H1 (cell line): ENCODE data around the gene UVRAG. TPM values are rescaled to one million over a fixed set of nuclear protein-coding genes. Genes with fewer than 3 reads are reported as not detected.

Experiments used
- CTCF ChIA-PET: fragments of 300-600 bp; sonication (Branson Sonifier 250); formaldehyde crosslinking; loops from one replicate; lab custom pipeline; 2021; ENCODE audit not compliant: partially characterized antibody; lab: Charles Lee
- POLR2A ChIA-PET: fragments of 300-600 bp; sonication (Branson Sonifier 250); formaldehyde crosslinking; loops from one replicate; lab custom pipeline; 2021; ENCODE audit warnings: inconsistent platforms; ENCODE audit not compliant: partially characterized antibody; lab: Charles Lee
- DNase-seq, 2 experiments: peaks; one replicate each; pipeline versions ENCODE4 v3.0.0 to v3.0.0-alpha.2; 2010 to 2022; ENCODE audit warnings: low spot score in 2 of 2, low read depth in 1 of 2, mixed read lengths in 1 of 2
- FAIRE-seq: peaks from 2 replicates; lab custom pipeline; 2011; peaks lifted over from hg19 to GRCh38; lab: Jason Lieb, UNC
- H2AFZ ChIP-seq: 2 replicates; pipeline ENCODE4 v1.8.1; 2012; ENCODE audit warnings: low read length, inconsistent platforms
- H2AK5ac ChIP-seq: 2 replicates; pipeline ENCODE4 v1.6.1; 2013; ENCODE audit warnings: low read depth, low read length
- H2BK120ac ChIP-seq: replicated peaks from 2 replicates; pipeline ENCODE3; 2013; ENCODE audit warnings: low read depth, low read length, inconsistent platforms
- H2BK12ac ChIP-seq: 2 replicates; pipeline ENCODE4 v1.6.1; 2013; ENCODE audit warnings: low read depth, low read length
- H2BK15ac ChIP-seq: 2 replicates; pipeline ENCODE4 v1.6.1; 2013; ENCODE audit warnings: low read length
- H2BK20ac ChIP-seq: 2 replicates; pipeline ENCODE4 v1.6.1; 2013; ENCODE audit warnings: low read length
- H2BK5ac ChIP-seq: 2 replicates; pipeline ENCODE4 v1.6.1; 2013; ENCODE audit warnings: low read depth, low read length
- H3K14ac ChIP-seq: 2 replicates; pipeline ENCODE4 v1.6.1; 2013; ENCODE audit warnings: inconsistent platforms; ENCODE audit not compliant: insufficient read length
- H3K18ac ChIP-seq: 2 replicates; pipeline ENCODE4 v1.6.1; 2013; ENCODE audit warnings: low read length; ENCODE audit errors: extremely low read depth
- H3K23ac ChIP-seq: 2 replicates; pipeline ENCODE4 v1.6.1; 2013; ENCODE audit warnings: inconsistent platforms; ENCODE audit not compliant: insufficient read length
- H3K23me2 ChIP-seq: 2 replicates; pipeline ENCODE4 v1.6.1; 2013; ENCODE audit warnings: low read depth, low read length
- H3K27ac ChIP-seq: 2 replicates; pipeline ENCODE4 v1.6.1; 2011; ENCODE audit warnings: low read depth, low read length, inconsistent platforms
- H3K27me3 ChIP-seq, 4 experiments: replicated peaks in 1 of 4; 1 replicate in 1 of 4; 2 replicates in 3 of 4; pipeline versions ENCODE4 v1.6.1 to v1.8.1; 2011 to 2013; ENCODE audit warnings: low read length in 3 of 4, mild to moderate bottlenecking in 3 of 4, inconsistent platforms in 2 of 4, mixed read lengths in 2 of 4, moderate library complexity in 1 of 4; ENCODE audit not compliant: control insufficient read depth in 3 of 4, insufficient read depth in 3 of 4; ENCODE audit errors: extremely low read depth in 1 of 4
- H3K36me3 ChIP-seq, 4 experiments: 2 replicates each; pipeline versions ENCODE4 v1.6.1 to v1.8.1; 2011 to 2013; ENCODE audit warnings: mild to moderate bottlenecking in 4 of 4, low read length in 3 of 4, moderate library complexity in 2 of 4, control low read depth in 1 of 4, inconsistent platforms in 1 of 4; ENCODE audit not compliant: insufficient read depth in 4 of 4, control insufficient read depth in 2 of 4
- H3K4ac ChIP-seq: replicated peaks from 2 replicates; pipeline ENCODE3; 2013; ENCODE audit warnings: low read length, low read depth, mixed read lengths, inconsistent platforms; ENCODE audit not compliant: insufficient read length
- H3K4me1 ChIP-seq, 4 experiments: replicated peaks in 1 of 4; 1 replicate in 1 of 4; 2 replicates in 3 of 4; pipeline versions ENCODE4 v1.6.1 to v1.8.1; 2011 to 2013; ENCODE audit warnings: low read length in 3 of 4, inconsistent platforms in 2 of 4, mixed read lengths in 1 of 4; ENCODE audit not compliant: insufficient read depth in 4 of 4, control insufficient read depth in 3 of 4
- H3K4me2 ChIP-seq, 2 experiments: 2 replicates each; pipeline versions ENCODE4 v1.6.1 to v1.8.1; 2011 to 2013; ENCODE audit warnings: low read depth in 2 of 2, low read length in 2 of 2, control low read depth in 1 of 2, inconsistent platforms in 1 of 2, mild to moderate bottlenecking in 1 of 2; ENCODE audit not compliant: insufficient read depth in 1 of 2
- H3K4me3 ChIP-seq, 4 experiments: fragments of 200-600, 300-600 bp in 1 of 4; sonication (generic), shearing (Covaris generic), sonication (Bioruptor Twin) in 1 of 4; 2 replicates each; pipeline versions ENCODE4 v1.5.1 to v1.8.1; 2011 to 2016; ENCODE audit warnings: low read length in 4 of 4, low read depth in 3 of 4, control low read depth in 2 of 4, inconsistent platforms in 2 of 4, mild to moderate bottlenecking in 2 of 4, mixed read lengths in 1 of 4, moderate library complexity in 1 of 4; ENCODE audit not compliant: insufficient read depth in 2 of 4; ENCODE audit errors: extremely low read depth in 1 of 4
- H3K56ac ChIP-seq: replicated peaks from 2 replicates; pipeline ENCODE3; 2013; ENCODE audit warnings: low read depth, mild to moderate bottlenecking, mixed read lengths, low read length, inconsistent platforms; ENCODE audit not compliant: insufficient read length
- H3K79me1 ChIP-seq: 2 replicates; pipeline ENCODE4 v1.6.1; 2013; ENCODE audit warnings: low read depth, low read length, control low read depth
- H3K79me2 ChIP-seq, 2 experiments: 2 replicates each; pipeline versions ENCODE4 v1.6.1 to v1.8.1; 2012 to 2013; ENCODE audit warnings: low read length in 2 of 2, mild to moderate bottlenecking in 2 of 2, inconsistent platforms in 1 of 2; ENCODE audit not compliant: insufficient read depth in 2 of 2, control insufficient read depth in 1 of 2
- H3K9ac ChIP-seq, 4 experiments: replicated peaks in 1 of 4; 1 replicate in 1 of 4; 2 replicates in 3 of 4; pipeline versions ENCODE4 v1.6.1 to v1.8.1; 2011 to 2013; ENCODE audit warnings: low read depth in 3 of 4, low read length in 3 of 4, control low read depth in 2 of 4, mild to moderate bottlenecking in 2 of 4, moderate library complexity in 2 of 4, inconsistent platforms in 1 of 4; ENCODE audit errors: extremely low read depth in 1 of 4
- H3K9me3 ChIP-seq, 2 experiments: 2 replicates each; pipeline versions ENCODE4 v1.6.1 to v1.8.1; 2012 to 2013; ENCODE audit warnings: mild to moderate bottlenecking in 2 of 2, moderate library complexity in 2 of 2, control low read depth in 1 of 2, inconsistent platforms in 1 of 2, low read depth in 1 of 2, low read length in 1 of 2, mixed read lengths in 1 of 2; ENCODE audit not compliant: insufficient read depth in 2 of 2
- H4K20me1 ChIP-seq, 2 experiments: replicated peaks in 1 of 2; 2 replicates each; pipeline versions ENCODE3 to v1.8.1; 2011 to 2013; ENCODE audit warnings: inconsistent platforms in 2 of 2, low read length in 2 of 2, mild to moderate bottlenecking in 1 of 2; ENCODE audit not compliant: insufficient read depth in 2 of 2, control insufficient read depth in 1 of 2
- H4K5ac ChIP-seq: 2 replicates; pipeline ENCODE4 v1.6.1; 2013; ENCODE audit warnings: low read length, low read depth, mixed read lengths, inconsistent platforms; ENCODE audit not compliant: insufficient read length
- H4K8ac ChIP-seq: 2 replicates; pipeline ENCODE4 v1.8.0; 2013; ENCODE audit warnings: mild to moderate bottlenecking, moderate library complexity, low read length, inconsistent platforms; ENCODE audit not compliant: insufficient read depth; ENCODE audit errors: extremely low read depth
- H4K91ac ChIP-seq: replicated peaks from 2 replicates; pipeline ENCODE3; 2013; ENCODE audit warnings: low read length, mixed read lengths, inconsistent platforms; ENCODE audit not compliant: insufficient read length
- CBX5 ChIP-seq: fragments of 300-800, 300-1000 bp; sonication (generic); IDR thresholded peaks from 2 replicates; pipeline ENCODE4 v1.7.1; 2016; ENCODE audit warnings: antibody characterized with exemption, low read length, low read depth
- CBX8 ChIP-seq: fragments of 300-800, 300-1000 bp; sonication (generic); IDR thresholded peaks from 2 replicates; pipeline ENCODE4 v1.7.1; 2016; ENCODE audit warnings: low read depth, low read length, borderline replicate concordance
- CEBPB ChIP-seq: IDR thresholded peaks from 2 replicates; pipeline ENCODE4 v1.6.1; 2012; ENCODE audit warnings: low read depth, low read length
- FOSL1 ChIP-seq: IDR thresholded peaks from 2 replicates; pipeline ENCODE4 v1.6.1; 2011; ENCODE audit warnings: mild to moderate bottlenecking, low read depth, low read length, moderate library complexity; ENCODE audit not compliant: insufficient read depth
- JUN ChIP-seq: IDR thresholded peaks from 2 replicates; pipeline ENCODE4 v1.6.1; 2011; ENCODE audit warnings: low read depth, mild to moderate bottlenecking, improper control_type of control experiment, low read length
- KDM5A ChIP-seq: fragments of 200-600 bp; IDR thresholded peaks from 2 replicates; pipeline ENCODE4 v1.7.1; 2012; ENCODE audit warnings: mild to moderate bottlenecking, low read length, inconsistent platforms, mixed read lengths
- NANOG ChIP-seq: IDR thresholded peaks from 2 replicates; pipeline ENCODE4 v1.6.1; 2011; ENCODE audit warnings: low read length, low read depth, mild to moderate bottlenecking, inconsistent platforms; ENCODE audit not compliant: insufficient read depth, poor library complexity, severe bottlenecking
- NRF1 ChIP-seq: IDR thresholded peaks from 2 replicates; pipeline ENCODE4 v1.6.1; 2011; ENCODE audit warnings: mild to moderate bottlenecking, low read depth, low read length, improper control_type of control experiment
- POLR2A ChIP-seq, 2 experiments: IDR thresholded peaks; 1 replicate in 1 of 2; 2 replicates in 1 of 2; pipeline ENCODE4 v1.6.1; 2011; ENCODE audit warnings: low read depth in 2 of 2, low read length in 2 of 2, mild to moderate bottlenecking in 2 of 2; ENCODE audit errors: control extremely low read depth in 1 of 2
- RAD21 ChIP-seq, 2 experiments: IDR thresholded peaks in 1 of 2; conservative IDR thresholded peaks in 1 of 2; 2 replicates each; pipeline ENCODE4 v1.6.1; 2011; ENCODE audit warnings: low read depth in 2 of 2, low read length in 2 of 2, improper control_type of control experiment in 1 of 2, inconsistent platforms in 1 of 2, mild to moderate bottlenecking in 1 of 2, moderate library complexity in 1 of 2
- RBBP5 ChIP-seq: IDR thresholded peaks from 2 replicates; pipeline ENCODE4 v1.7.1; 2012; ENCODE audit warnings: low read depth, mild to moderate bottlenecking, inconsistent platforms, low read length, moderate library complexity, borderline replicate concordance
- RNF2 ChIP-seq: fragments of 200-900, 300-1000 bp; sonication (generic); IDR thresholded peaks from 2 replicates; pipeline ENCODE4 v1.7.1; 2016; ENCODE audit warnings: borderline replicate concordance, low read depth, mild to moderate bottlenecking, antibody characterized with exemption, low read length; ENCODE audit not compliant: poor library complexity, severe bottlenecking; ENCODE audit errors: missing control alignments
- SP2 ChIP-seq: IDR thresholded peaks from 2 replicates; pipeline ENCODE4 v1.6.1; 2012; ENCODE audit warnings: mild to moderate bottlenecking, low read length, inconsistent platforms
- TBP ChIP-seq: IDR thresholded peaks from 2 replicates; pipeline ENCODE4 v1.6.1; 2011; ENCODE audit warnings: low read depth, low read length, improper control_type of control experiment
- ZNF274 ChIP-seq: IDR thresholded peaks from 2 replicates; pipeline ENCODE4 v1.7.0; 2012; ENCODE audit warnings: low read length, borderline replicate concordance; ENCODE audit errors: extremely low read depth
- WGBS, 2 experiments: shearing (Covaris generic) in 1 of 2; methylation state at CpG; one replicate each; pipeline versions ENCODE4 v1.1.6 to v1.1.7; 2013 to 2015; ENCODE audit warnings: low lambda C conversion rate in 2 of 2, mixed read lengths in 2 of 2, inconsistent platforms in 1 of 2, low coverage in 1 of 2, missing lambda C conversion rate in 1 of 2; ENCODE audit not compliant: insufficient replicate concordance in 2 of 2, insufficient coverage in 1 of 2, insufficient read length in 1 of 2; ENCODE audit errors: extremely low coverage in 1 of 2, missing lambda C conversion rate in 1 of 2; 5-methylcytosine and 5-hydroxymethylcytosine counted together
- polyA plus RNA-seq, 7 experiments: library from polyadenylated mRNA; depleted of rRNA in 3 of 7; stranded (reverse) in 5 of 7; unstranded in 2 of 7; fragments of >200 nt in 5 of 7; fragments of 200-250 nt in 2 of 7; gene quantifications; 1 replicate in 5 of 7; 2 replicates in 1 of 7; 4 replicates in 1 of 7; pipeline versions ENCODE4 v1.2.1 to v1.2.3, GENCODE V29; 2011 to 2013; ENCODE audit warnings: missing spikeins in 2 of 7, mixed read lengths in 2 of 7
- total RNA-seq: library from RNA; stranded (reverse); fragmentation: NEBNext Ultra II Directional; extraction: Animal tissue kit (Norgen Biotek cat#: 25700); gene quantifications from 2 replicates; pipeline ENCODE4 v1.2.1, GENCODE V29; 2021

The UVRAG gene
- total and polyA plus RNA-seq, 2 of the 8 experiments (the other 6 are each of a cell fraction or from before 2014, with no cell fraction given), result 5.5 to 14.7 TPM

DNA sequence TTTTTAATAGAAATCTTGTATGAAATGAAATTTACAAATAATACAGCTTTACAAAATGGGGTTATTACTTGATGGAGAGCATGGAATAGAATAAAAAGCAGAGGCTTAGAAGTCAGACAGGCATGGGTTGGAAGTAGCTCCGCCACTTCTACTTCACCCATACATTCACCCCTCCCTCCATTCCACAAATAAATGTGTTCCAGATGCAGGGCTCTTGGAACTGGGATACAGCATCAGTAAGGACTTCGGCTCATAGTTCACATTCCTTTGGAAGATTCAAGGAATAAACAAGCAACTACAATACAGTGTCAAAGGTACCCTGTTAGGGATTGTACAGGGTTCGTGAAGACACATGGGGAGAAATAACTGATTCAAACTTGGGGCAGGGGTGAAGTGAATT is 234.5 kb downstream of the UVRAG start:
- H2AFZ ChIP-seq, result no peak overlapping the region
- no peak overlapping the region for H2BK15ac ChIP-seq
- H2BK5ac ChIP-seq, result no peak overlapping the region
- DNase-seq (no peak), FAIRE-seq (no peak)
- H3K18ac ChIP-seq, result no peak overlapping the region
- H3K4me1 ChIP-seq, result peaks cover 0 to 2% (median 0%) of the 10 kb centered on the region in 4 experiments; a peak in 1 of 7 replicates
- no peak overlapping the region for H2BK20ac ChIP-seq
- no peaks in the 10 kb centered on the region for H3K79me2 ChIP-seq
- H3K79me1 ChIP-seq, result no peaks in the 10 kb centered on the region
- H3K27ac ChIP-seq, result no peak overlapping the region
- no peak overlapping the region for H4K91ac ChIP-seq
- no peak overlapping the region for H2BK120ac ChIP-seq
- no peak overlapping the region for H4K8ac ChIP-seq
- no peaks in the 10 kb centered on the region for H3K27me3 ChIP-seq
- peaks cover 6 to 19% of the 10 kb centered on the region in 2 experiments; a peak in 3 of 4 replicates for H3K9me3 ChIP-seq
- H4K5ac ChIP-seq, result no peak overlapping the region
- POLR2A ChIA-PET, result no interaction called here
- no peaks in the 10 kb centered on the region for H4K20me1 ChIP-seq
- H2BK12ac ChIP-seq, result no peak overlapping the region
- no peak overlapping the region for H3K9ac ChIP-seq
- WGBS, 2 experiments, result 89% methylated on average over 3 of the region's 3 CpGs; no CpG with 5 or more reads in 1 of the 2 experiments
- no peak overlapping the region for H3K4me2 ChIP-seq
- H3K14ac ChIP-seq, result no peak overlapping the region
- H3K4me3 ChIP-seq, result no peak overlapping the region
- CTCF ChIA-PET, result no interaction called here
- no peak overlapping the region for H2AK5ac ChIP-seq
- H3K23me2 ChIP-seq, result no peaks in the 10 kb centered on the region
- H3K23ac ChIP-seq, result no peak overlapping the region
- no peak overlapping the region for H3K4ac ChIP-seq
- H3K36me3 ChIP-seq, result peaks cover 0 to 6% (median 1%) of the 10 kb centered on the region in 4 experiments; a peak in 2 of 8 replicates
- no peak overlapping the region for H3K56ac ChIP-seq
- no peak for TF ChIP-seq JUN
- TF ChIP-seq POLR2A (IDR thresholded peaks at IDR 0.05; ENCODE audit: control extremely low read depth in 1 of 2, low read depth in 2 of 2, low read length in 2 of 2), result no peak
- TF ChIP-seq SP2, result no peak
- TF ChIP-seq RBBP5, result no peak
- no peak for TF ChIP-seq CBX8
- no peak for TF ChIP-seq ZNF274
- no peak for TF ChIP-seq TBP
- no peak for TF ChIP-seq NRF1
- no peak for TF ChIP-seq CEBPB
- TF ChIP-seq FOSL1, result no peak
- TF ChIP-seq RAD21 (IDR thresholded peaks at IDR 0.05 in 1 of 2, conservative IDR thresholded peaks at IDR 0.05 in 1 of 2; ENCODE audit: low read depth in 2 of 2, low read length in 2 of 2), result no peak
- no peak for TF ChIP-seq NANOG
- no peak for TF ChIP-seq CBX5
- TF ChIP-seq KDM5A, result no peak
- no peak for TF ChIP-seq RNF2
